H1 (cell line): ENCODE results near the gene ACVR2A. TPM values are rescaled to one million over a fixed set of nuclear protein-coding genes. Genes with fewer than 3 reads are reported as not detected.

Experiments used
- CTCF ChIA-PET: fragments of 300-600 bp; sonication (Branson Sonifier 250); formaldehyde crosslinking; loops from one replicate; lab custom pipeline; 2021; ENCODE audit not compliant: partially characterized antibody; lab: Charles Lee
- POLR2A ChIA-PET: fragments of 300-600 bp; sonication (Branson Sonifier 250); formaldehyde crosslinking; loops from one replicate; lab custom pipeline; 2021; ENCODE audit warnings: inconsistent platforms; ENCODE audit not compliant: partially characterized antibody; lab: Charles Lee
- DNase-seq, 2 experiments: peaks; one replicate each; pipeline versions ENCODE4 v3.0.0 to v3.0.0-alpha.2; 2010 to 2022; ENCODE audit warnings: low spot score in 2 of 2, low read depth in 1 of 2, mixed read lengths in 1 of 2
- FAIRE-seq: peaks from 2 replicates; lab custom pipeline; 2011; peaks lifted over from hg19 to GRCh38; lab: Jason Lieb, UNC
- H2AFZ ChIP-seq: 2 replicates; pipeline ENCODE4 v1.8.1; 2012; ENCODE audit warnings: low read length, inconsistent platforms
- H2AK5ac ChIP-seq: 2 replicates; pipeline ENCODE4 v1.6.1; 2013; ENCODE audit warnings: low read depth, low read length
- H2BK120ac ChIP-seq: replicated peaks from 2 replicates; pipeline ENCODE3; 2013; ENCODE audit warnings: low read depth, low read length, inconsistent platforms
- H2BK12ac ChIP-seq: 2 replicates; pipeline ENCODE4 v1.6.1; 2013; ENCODE audit warnings: low read depth, low read length
- H2BK15ac ChIP-seq: 2 replicates; pipeline ENCODE4 v1.6.1; 2013; ENCODE audit warnings: low read length
- H2BK20ac ChIP-seq: 2 replicates; pipeline ENCODE4 v1.6.1; 2013; ENCODE audit warnings: low read length
- H2BK5ac ChIP-seq: 2 replicates; pipeline ENCODE4 v1.6.1; 2013; ENCODE audit warnings: low read depth, low read length
- H3K14ac ChIP-seq: 2 replicates; pipeline ENCODE4 v1.6.1; 2013; ENCODE audit warnings: inconsistent platforms; ENCODE audit not compliant: insufficient read length
- H3K18ac ChIP-seq: 2 replicates; pipeline ENCODE4 v1.6.1; 2013; ENCODE audit warnings: low read length; ENCODE audit errors: extremely low read depth
- H3K23ac ChIP-seq: 2 replicates; pipeline ENCODE4 v1.6.1; 2013; ENCODE audit warnings: inconsistent platforms; ENCODE audit not compliant: insufficient read length
- H3K23me2 ChIP-seq: 2 replicates; pipeline ENCODE4 v1.6.1; 2013; ENCODE audit warnings: low read depth, low read length
- H3K27ac ChIP-seq: 2 replicates; pipeline ENCODE4 v1.6.1; 2011; ENCODE audit warnings: low read depth, low read length, inconsistent platforms
- H3K27me3 ChIP-seq, 4 experiments: replicated peaks in 1 of 4; 1 replicate in 1 of 4; 2 replicates in 3 of 4; pipeline versions ENCODE4 v1.6.1 to v1.8.1; 2011 to 2013; ENCODE audit warnings: low read length in 3 of 4, mild to moderate bottlenecking in 3 of 4, inconsistent platforms in 2 of 4, mixed read lengths in 2 of 4, moderate library complexity in 1 of 4; ENCODE audit not compliant: control insufficient read depth in 3 of 4, insufficient read depth in 3 of 4; ENCODE audit errors: extremely low read depth in 1 of 4
- H3K36me3 ChIP-seq, 4 experiments: 2 replicates each; pipeline versions ENCODE4 v1.6.1 to v1.8.1; 2011 to 2013; ENCODE audit warnings: mild to moderate bottlenecking in 4 of 4, low read length in 3 of 4, moderate library complexity in 2 of 4, control low read depth in 1 of 4, inconsistent platforms in 1 of 4; ENCODE audit not compliant: insufficient read depth in 4 of 4, control insufficient read depth in 2 of 4
- H3K4ac ChIP-seq: replicated peaks from 2 replicates; pipeline ENCODE3; 2013; ENCODE audit warnings: low read length, low read depth, mixed read lengths, inconsistent platforms; ENCODE audit not compliant: insufficient read length
- H3K4me1 ChIP-seq, 4 experiments: replicated peaks in 1 of 4; 1 replicate in 1 of 4; 2 replicates in 3 of 4; pipeline versions ENCODE4 v1.6.1 to v1.8.1; 2011 to 2013; ENCODE audit warnings: low read length in 3 of 4, inconsistent platforms in 2 of 4, mixed read lengths in 1 of 4; ENCODE audit not compliant: insufficient read depth in 4 of 4, control insufficient read depth in 3 of 4
- H3K4me2 ChIP-seq, 2 experiments: 2 replicates each; pipeline versions ENCODE4 v1.6.1 to v1.8.1; 2011 to 2013; ENCODE audit warnings: low read depth in 2 of 2, low read length in 2 of 2, control low read depth in 1 of 2, inconsistent platforms in 1 of 2, mild to moderate bottlenecking in 1 of 2; ENCODE audit not compliant: insufficient read depth in 1 of 2
- H3K4me3 ChIP-seq, 4 experiments: fragments of 200-600, 300-600 bp in 1 of 4; sonication (generic), shearing (Covaris generic), sonication (Bioruptor Twin) in 1 of 4; 2 replicates each; pipeline versions ENCODE4 v1.5.1 to v1.8.1; 2011 to 2016; ENCODE audit warnings: low read length in 4 of 4, low read depth in 3 of 4, control low read depth in 2 of 4, inconsistent platforms in 2 of 4, mild to moderate bottlenecking in 2 of 4, mixed read lengths in 1 of 4, moderate library complexity in 1 of 4; ENCODE audit not compliant: insufficient read depth in 2 of 4; ENCODE audit errors: extremely low read depth in 1 of 4
- H3K56ac ChIP-seq: replicated peaks from 2 replicates; pipeline ENCODE3; 2013; ENCODE audit warnings: low read depth, mild to moderate bottlenecking, mixed read lengths, low read length, inconsistent platforms; ENCODE audit not compliant: insufficient read length
- H3K79me1 ChIP-seq: 2 replicates; pipeline ENCODE4 v1.6.1; 2013; ENCODE audit warnings: low read depth, low read length, control low read depth
- H3K79me2 ChIP-seq, 2 experiments: 2 replicates each; pipeline versions ENCODE4 v1.6.1 to v1.8.1; 2012 to 2013; ENCODE audit warnings: low read length in 2 of 2, mild to moderate bottlenecking in 2 of 2, inconsistent platforms in 1 of 2; ENCODE audit not compliant: insufficient read depth in 2 of 2, control insufficient read depth in 1 of 2
- H3K9ac ChIP-seq, 4 experiments: replicated peaks in 1 of 4; 1 replicate in 1 of 4; 2 replicates in 3 of 4; pipeline versions ENCODE4 v1.6.1 to v1.8.1; 2011 to 2013; ENCODE audit warnings: low read depth in 3 of 4, low read length in 3 of 4, control low read depth in 2 of 4, mild to moderate bottlenecking in 2 of 4, moderate library complexity in 2 of 4, inconsistent platforms in 1 of 4; ENCODE audit errors: extremely low read depth in 1 of 4
- H3K9me3 ChIP-seq, 2 experiments: 2 replicates each; pipeline versions ENCODE4 v1.6.1 to v1.8.1; 2012 to 2013; ENCODE audit warnings: mild to moderate bottlenecking in 2 of 2, moderate library complexity in 2 of 2, control low read depth in 1 of 2, inconsistent platforms in 1 of 2, low read depth in 1 of 2, low read length in 1 of 2, mixed read lengths in 1 of 2; ENCODE audit not compliant: insufficient read depth in 2 of 2
- H4K20me1 ChIP-seq, 2 experiments: replicated peaks in 1 of 2; 2 replicates each; pipeline versions ENCODE3 to v1.8.1; 2011 to 2013; ENCODE audit warnings: inconsistent platforms in 2 of 2, low read length in 2 of 2, mild to moderate bottlenecking in 1 of 2; ENCODE audit not compliant: insufficient read depth in 2 of 2, control insufficient read depth in 1 of 2
- H4K5ac ChIP-seq: 2 replicates; pipeline ENCODE4 v1.6.1; 2013; ENCODE audit warnings: low read length, low read depth, mixed read lengths, inconsistent platforms; ENCODE audit not compliant: insufficient read length
- H4K8ac ChIP-seq: 2 replicates; pipeline ENCODE4 v1.8.0; 2013; ENCODE audit warnings: mild to moderate bottlenecking, moderate library complexity, low read length, inconsistent platforms; ENCODE audit not compliant: insufficient read depth; ENCODE audit errors: extremely low read depth
- H4K91ac ChIP-seq: replicated peaks from 2 replicates; pipeline ENCODE3; 2013; ENCODE audit warnings: low read length, mixed read lengths, inconsistent platforms; ENCODE audit not compliant: insufficient read length
- CTCF ChIP-seq, 3 experiments: IDR thresholded peaks; 1 replicate in 2 of 3; 2 replicates in 1 of 3; pipeline versions ENCODE4 v1.5.1 to v1.6.1; 2011; ENCODE audit warnings: low read length in 3 of 3, mild to moderate bottlenecking in 3 of 3, inconsistent platforms in 2 of 3, low read depth in 1 of 3, moderate library complexity in 1 of 3; ENCODE audit not compliant: insufficient read depth in 1 of 3; ENCODE audit errors: control extremely low read depth in 1 of 3
- MAX ChIP-seq: IDR thresholded peaks from 2 replicates; pipeline ENCODE4 v1.6.1; 2012; ENCODE audit warnings: inconsistent platforms
- PHF8 ChIP-seq: fragments of 200-600 bp; sonication (generic); conservative IDR thresholded peaks from 2 replicates; pipeline ENCODE4 v1.7.1; 2012; ENCODE audit warnings: low read depth, mild to moderate bottlenecking, inconsistent platforms, low read length, moderate library complexity
- SAP30 ChIP-seq: fragments of 300-600 bp; sonication (generic); IDR thresholded peaks from 2 replicates; pipeline ENCODE4 v1.7.1; 2012; ENCODE audit warnings: low read length, moderate library complexity, mild to moderate bottlenecking, inconsistent platforms; ENCODE audit not compliant: insufficient read depth, insufficient replicate concordance
- SIRT6 ChIP-seq: IDR thresholded peaks from one replicate; pipeline ENCODE4 v1.7.1; 2012; ENCODE audit warnings: low read length, inconsistent platforms
- SP1 ChIP-seq: IDR thresholded peaks from 2 replicates; pipeline ENCODE4 v1.6.1; 2011; ENCODE audit warnings: low read depth, low read length
- SP2 ChIP-seq: IDR thresholded peaks from 2 replicates; pipeline ENCODE4 v1.6.1; 2012; ENCODE audit warnings: mild to moderate bottlenecking, low read length, inconsistent platforms
- SP4 ChIP-seq: IDR thresholded peaks from 2 replicates; pipeline ENCODE4 v1.6.1; 2012; ENCODE audit warnings: low read length, inconsistent platforms
- TBP ChIP-seq: IDR thresholded peaks from 2 replicates; pipeline ENCODE4 v1.6.1; 2011; ENCODE audit warnings: low read depth, low read length, improper control_type of control experiment
- TEAD4 ChIP-seq: IDR thresholded peaks from 2 replicates; pipeline ENCODE4 v1.6.1; 2012; ENCODE audit warnings: low read depth, low read length, inconsistent platforms, mixed read lengths
- USF2 ChIP-seq: IDR thresholded peaks from 2 replicates; pipeline ENCODE4 v1.6.1; 2011; ENCODE audit warnings: low read length, improper control_type of control experiment
- polyA plus RNA-seq, 7 experiments: library from polyadenylated mRNA; depleted of rRNA in 3 of 7; stranded (reverse) in 5 of 7; unstranded in 2 of 7; fragments of >200 nt in 5 of 7; fragments of 200-250 nt in 2 of 7; gene quantifications; 1 replicate in 5 of 7; 2 replicates in 1 of 7; 4 replicates in 1 of 7; pipeline versions ENCODE4 v1.2.1 to v1.2.3, GENCODE V29; 2011 to 2013; ENCODE audit warnings: missing spikeins in 2 of 7, mixed read lengths in 2 of 7
- total RNA-seq: library from RNA; stranded (reverse); fragmentation: NEBNext Ultra II Directional; extraction: Animal tissue kit (Norgen Biotek cat#: 25700); gene quantifications from 2 replicates; pipeline ENCODE4 v1.2.1, GENCODE V29; 2021

ACVR2A gene
- total and polyA plus RNA-seq, 2 of the 8 experiments (the other 6 are each of a cell fraction or from before 2014, with no cell fraction given), result 3.4 to 18.1 TPM

GRCh38 chr2:147879846-147880245 lies 35.0 kb downstream of the ACVR2A start:
- Histone ChIP-seq H3K4me2 (no peak overlapping the region), H3K36me3 (no peaks in the 10 kb centered on the region), H3K79me1 (no peaks in the 10 kb centered on the region; the same call in 1 of the 2 replicates), H2BK12ac (no peak overlapping the region), H3K9me3 (no peaks in the 10 kb centered on the region), H2AFZ (no peak overlapping the region), H4K91ac (no peak overlapping the region), H3K56ac (no peak overlapping the region), H3K9ac (no peak overlapping the region), H3K27me3 (no peaks in the 10 kb centered on the region), H2BK20ac (no peak overlapping the region), H3K4me1 (peaks cover 0 to 8% (median 4%) of the 10 kb centered on the region in 4 experiments; a peak in 4 of 7 replicates), H4K20me1 (peaks cover 0 to 2% of the 10 kb centered on the region in 2 experiments), H3K4ac (no peak overlapping the region), H3K23me2 (no peaks in the 10 kb centered on the region; the same call in 1 of the 2 replicates), H4K8ac (no peak overlapping the region), H3K27ac (no peak overlapping the region), H3K4me3 (no peak overlapping the region), H4K5ac (no peak overlapping the region), H2AK5ac (no peak overlapping the region), H3K23ac (no peak overlapping the region), H3K14ac (no peak overlapping the region), H2BK120ac (no peak overlapping the region), H3K79me2 (peaks cover 0 to 95% of the 10 kb centered on the region in 2 experiments; a peak in 2 of 4 replicates), H3K18ac (no peak overlapping the region), H2BK15ac (no peak overlapping the region), H2BK5ac (no peak overlapping the region)
- DNase-seq, result no peak
- ChIA-PET CTCF (interaction anchor here (1.1 kb wide), 1 partner anchor 835 kb away, joined by 4 read pairs; no protein-coding TSS in a partner anchor), POLR2A (interaction anchor here (1.0 kb wide), 1 partner anchor 35 kb away, joined by 3 read pairs; the partner anchor contains the start of gene ACVR2A)
- no peak for FAIRE-seq
- TF ChIP-seq SP2 (no peak), TBP (no peak), SP1 (no peak), SAP30 (no peak), TEAD4 (no peak), USF2 (no peak), CTCF (IDR thresholded peaks at IDR 0.05; ENCODE audit: control extremely low read depth in 1 of 3, insufficient read depth in 1 of 3, low read depth in 1 of 3, low read length in 3 of 3) (no peak), SP4 (no peak), PHF8 (no peak), SIRT6 (no peak), MAX (no peak)
